ENCODE results near the gene LIPA.

LIPA gene

DNA sequence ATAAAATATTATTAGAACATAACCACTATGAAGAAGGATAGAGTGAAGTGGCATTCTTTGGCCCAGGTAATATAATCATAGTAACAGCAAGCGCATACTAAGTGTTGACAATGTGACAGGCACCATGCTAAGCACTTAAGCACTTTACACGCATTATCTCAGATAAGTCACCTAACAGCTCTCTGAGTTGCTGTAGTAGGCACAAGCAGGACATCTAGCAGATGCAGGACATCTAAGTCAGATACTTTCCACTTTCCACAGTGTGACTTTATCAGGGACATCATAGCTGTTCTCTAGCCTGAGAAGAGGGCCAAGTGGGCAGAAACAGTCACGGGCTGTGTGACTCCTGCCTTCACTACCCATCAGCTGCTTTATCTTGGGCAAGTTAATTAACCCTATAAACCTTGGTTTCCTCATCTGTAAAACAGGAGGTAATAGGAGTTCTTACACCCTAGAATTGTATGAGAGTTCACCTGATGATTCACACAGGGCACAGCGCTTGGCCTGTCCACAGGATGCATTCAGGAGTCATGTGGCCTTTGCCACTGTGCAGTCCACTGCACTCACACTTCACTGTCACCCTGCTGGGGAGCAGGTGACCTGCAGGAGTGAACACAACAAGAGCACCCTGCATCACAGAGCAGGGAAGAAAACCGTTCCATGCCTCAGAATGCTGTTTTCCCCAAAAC is 12.5 kb downstream of the LIPA start:
- ChIA-PET CTCF (interaction anchor here (1.0 to 2.1 kb wide), 2 partner anchors 10 to 12 kb away, joined by 3 to 6 read pairs; partner anchors contain the start of gene LIPA), POLR2A (no interaction called here)
- DNase-seq (ENCODE audit: low read depth, low spot score): no peak
- TF ChIP-seq, protein P1, sequence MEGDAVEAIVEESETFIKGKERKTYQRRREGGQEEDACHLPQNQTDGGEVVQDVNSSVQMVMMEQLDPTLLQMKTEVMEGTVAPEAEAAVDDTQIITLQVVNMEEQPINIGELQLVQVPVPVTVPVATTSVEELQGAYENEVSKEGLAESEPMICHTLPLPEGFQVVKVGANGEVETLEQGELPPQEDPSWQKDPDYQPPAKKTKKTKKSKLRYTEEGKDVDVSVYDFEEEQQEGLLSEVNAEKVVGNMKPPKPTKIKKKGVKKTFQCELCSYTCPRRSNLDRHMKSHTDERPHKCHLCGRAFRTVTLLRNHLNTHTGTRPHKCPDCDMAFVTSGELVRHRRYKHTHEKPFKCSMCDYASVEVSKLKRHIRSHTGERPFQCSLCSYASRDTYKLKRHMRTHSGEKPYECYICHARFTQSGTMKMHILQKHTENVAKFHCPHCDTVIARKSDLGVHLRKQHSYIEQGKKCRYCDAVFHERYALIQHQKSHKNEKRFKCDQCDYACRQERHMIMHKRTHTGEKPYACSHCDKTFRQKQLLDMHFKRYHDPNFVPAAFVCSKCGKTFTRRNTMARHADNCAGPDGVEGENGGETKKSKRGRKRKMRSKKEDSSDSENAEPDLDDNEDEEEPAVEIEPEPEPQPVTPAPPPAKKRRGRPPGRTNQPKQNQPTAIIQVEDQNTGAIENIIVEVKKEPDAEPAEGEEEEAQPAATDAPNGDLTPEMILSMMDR (IDR thresholded peaks at IDR 0.05; ENCODE audit: insufficient read depth, low read length, missing control alignments): no peak
- H3K4me3 ChIP-seq (ENCODE audit: low read depth, low read length): no peak overlapping the region

DNA sequence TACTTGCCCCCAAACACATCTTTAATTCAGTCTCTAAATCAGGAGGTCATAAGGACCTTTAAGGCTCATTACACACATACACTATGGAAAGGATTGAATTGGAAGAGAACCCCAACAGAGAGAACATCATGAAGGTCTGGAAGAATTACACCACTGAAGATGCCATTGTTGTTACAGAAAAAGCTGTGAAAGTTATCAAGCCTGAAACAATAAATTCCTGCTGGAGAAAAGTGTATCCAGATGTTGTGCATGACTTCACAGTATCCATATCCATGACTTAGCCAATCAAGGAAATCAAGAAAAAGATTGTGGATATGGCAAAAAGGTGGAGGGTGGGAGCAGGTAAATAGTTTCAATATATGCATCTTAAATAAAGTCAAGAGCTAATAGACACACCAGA is 13.7 kb downstream of the LIPA start:
- POLR2A ChIA-PET: no interaction called here

DNA sequence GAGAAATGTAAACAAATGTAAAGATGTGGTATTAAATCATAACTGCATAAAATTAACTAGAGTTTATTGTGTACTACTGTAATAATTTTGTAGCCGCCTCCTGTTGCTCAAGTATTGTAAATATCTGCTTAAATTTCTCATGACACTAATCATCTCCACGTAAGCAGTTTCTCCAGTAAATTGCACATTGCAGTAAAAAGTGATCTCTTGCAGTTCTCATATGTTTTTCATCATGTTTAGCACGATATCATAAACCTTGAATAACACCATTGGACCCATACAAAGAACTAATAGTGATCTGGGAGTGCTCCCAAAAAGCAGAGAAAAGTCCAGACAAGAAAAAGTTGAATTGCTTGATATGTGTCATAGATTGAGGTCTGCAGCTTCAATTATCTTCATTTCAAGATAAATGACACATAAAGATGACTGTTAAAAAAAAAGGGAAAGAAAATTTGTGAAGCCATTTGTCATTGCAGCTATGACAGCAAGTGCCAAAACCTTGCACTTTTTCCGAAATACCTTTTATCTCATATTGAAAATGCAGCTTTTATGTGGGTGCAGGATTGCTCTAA is 15.3 kb downstream of the LIPA start:
- ChIA-PET CTCF (interaction anchor here (5.9 kb wide), 1 partner anchor 18 kb away, joined by 34 read pairs; no protein-coding TSS in a partner anchor), POLR2A (no interaction called here)
- TF ChIP-seq, protein P1 (IDR thresholded peaks at IDR 0.05; ENCODE audit: insufficient read depth, low read length, missing control alignments): no peak
- H3K4me3 ChIP-seq (ENCODE audit: low read depth, low read length): no peak overlapping the region
- DNase-seq (ENCODE audit: low read depth, low spot score): no peak

More for the DNA sequence above, 13.7 kb downstream of the LIPA start:
- CTCF ChIA-PET: interaction anchor here (1.0 to 5.9 kb wide), 2 partner anchors 14 to 20 kb away, joined by 3 to 34 read pairs; partner anchors contain the start of gene LIPA
- DNase-seq (ENCODE audit: low read depth, low spot score): no peak
- TF ChIP-seq, protein P1 (IDR thresholded peaks at IDR 0.05; ENCODE audit: insufficient read depth, low read length, missing control alignments): no peak
- H3K4me3 ChIP-seq (ENCODE audit: low read depth, low read length): no peak overlapping the region

DNA sequence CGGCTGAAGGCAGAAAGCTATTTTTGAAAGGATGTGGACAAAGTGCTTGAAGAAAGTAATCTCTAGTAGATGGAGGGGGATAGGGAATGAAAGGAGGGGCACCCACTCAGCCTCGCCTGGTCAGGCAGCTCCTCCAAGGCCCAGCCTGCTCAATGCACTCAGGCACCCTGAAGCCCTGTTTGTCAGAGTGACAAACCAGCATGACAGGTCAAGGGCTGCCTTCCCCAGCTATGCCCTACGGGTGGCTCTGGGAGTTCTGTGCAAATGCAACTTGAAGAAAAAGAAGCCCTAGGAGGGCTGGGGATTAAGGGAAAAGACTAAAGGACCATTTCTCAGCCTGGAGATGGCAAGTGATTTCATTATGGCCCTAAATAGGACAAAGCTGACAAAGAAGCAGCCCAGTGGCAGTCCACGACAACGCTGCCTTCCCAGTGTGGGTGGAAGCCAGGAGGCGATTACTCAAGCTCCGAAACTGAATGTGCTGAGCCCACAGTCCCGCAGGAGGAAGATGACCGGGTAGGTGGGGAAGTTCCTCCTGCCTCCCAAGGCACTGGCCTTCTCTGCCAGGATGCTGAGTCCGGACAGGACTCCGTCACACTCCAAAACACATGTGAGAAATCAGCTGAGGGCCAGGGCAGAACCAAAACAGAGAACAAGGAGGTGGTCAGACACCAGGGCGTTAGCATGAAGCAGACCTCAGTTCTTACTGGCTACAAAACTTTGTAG is 16.3 kb downstream of the LIPA start:
- CTCF ChIA-PET: interaction anchor here (1.0 to 5.9 kb wide), 2 partner anchors 14 to 17 kb away, joined by 4 to 34 read pairs; no protein-coding TSS in a partner anchor
- TF ChIP-seq, protein P1 (IDR thresholded peaks at IDR 0.05; ENCODE audit: insufficient read depth, low read length, missing control alignments): no peak
- POLR2A ChIA-PET: no interaction called here
- no peak for DNase-seq (ENCODE audit: low read depth, low spot score)
- no peak overlapping the region for H3K4me3 ChIP-seq (ENCODE audit: low read depth, low read length)

DNA sequence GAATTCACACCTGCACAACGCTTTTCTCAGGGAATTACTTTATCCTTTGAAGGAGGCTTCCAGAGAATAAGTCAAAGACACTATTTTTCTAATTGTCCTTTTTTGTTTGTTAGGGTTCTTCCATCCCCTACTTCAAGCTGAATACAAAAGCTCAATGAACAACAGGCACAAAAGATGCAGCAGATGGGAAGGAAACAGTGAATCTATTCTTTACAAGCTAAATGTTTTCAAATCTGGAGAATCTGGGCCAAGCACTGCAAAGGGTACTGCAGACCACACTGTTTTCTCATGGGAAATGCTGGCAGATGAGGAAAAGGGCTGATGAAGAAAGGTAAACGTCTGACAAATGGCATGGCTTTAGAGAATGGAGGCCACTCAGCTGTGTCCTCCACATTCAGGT is 18.5 kb downstream of the LIPA start:
- ChIA-PET CTCF (interaction anchor here (1.0 to 5.9 kb wide), 5 partner anchors 11 to 299 kb away, joined by 3 to 34 read pairs (median 3); no protein-coding TSS in a partner anchor), POLR2A (no interaction called here)
- TF ChIP-seq, protein P1 (IDR thresholded peaks at IDR 0.05; ENCODE audit: insufficient read depth, low read length, missing control alignments): no peak
- H3K4me3 ChIP-seq (ENCODE audit: low read depth, low read length): no peak overlapping the region
- no peak for DNase-seq (ENCODE audit: low read depth, low spot score)

DNA sequence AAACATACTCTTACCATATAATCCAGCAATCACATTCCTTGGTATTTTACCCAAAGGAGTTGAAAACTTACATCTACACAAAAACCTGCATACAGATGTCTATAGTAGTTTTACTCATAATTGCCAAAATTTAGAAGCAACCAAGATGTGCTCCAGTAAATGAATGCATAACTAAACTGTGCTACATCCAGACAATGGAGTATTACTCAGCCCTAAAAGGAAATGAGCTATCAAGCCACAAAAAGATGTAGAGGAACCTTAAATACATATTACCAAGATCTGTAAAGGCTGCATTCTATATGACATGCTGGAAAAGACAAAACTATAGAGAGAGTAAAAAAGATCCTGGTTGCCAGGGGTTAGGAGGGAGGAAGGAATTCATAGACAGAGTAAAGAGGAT is 22.6 kb downstream of the LIPA start:
- POLR2A ChIA-PET: no interaction called here
- CTCF ChIA-PET: interaction anchor here (1.6 to 5.4 kb wide), 2 partner anchors 10 to 199 kb away, joined by 3 to 47 read pairs; no protein-coding TSS in a partner anchor
- TF ChIP-seq, protein P1 (IDR thresholded peaks at IDR 0.05; ENCODE audit: insufficient read depth, low read length, missing control alignments): no peak

More for the DNA sequence above, 22.6 kb downstream of the LIPA start:
- H3K4me3 ChIP-seq (ENCODE audit: low read depth, low read length): no peak overlapping the region
- no peak for DNase-seq (ENCODE audit: low read depth, low spot score)
